Measurements from ENCODE around the gene CAPN14.
"Not testable (repeated sequence)": the region's sequence is repeated elsewhere in the genome, so short reads cannot be mapped to it uniquely, and the experiment has no call there.

Gene CAPN14

GRCh38 chr2:31189141-31189540, 28.2 kb downstream of the CAPN14 start:
- H4K91ac ChIP-seq (ENCODE audit: low read depth, low read length, poor library complexity): no peak overlapping the region
- H3K4me1 ChIP-seq (ENCODE audit: control insufficient read depth in 2 of 2, insufficient read depth in 1 of 2, low read depth in 1 of 2, low read length in 2 of 2): no peaks in the 10 kb centered on the region
- H2BK5ac ChIP-seq (ENCODE audit: low read length): no peak overlapping the region
- DNase-seq (ENCODE audit: low spot score): no peak
- H2BK12ac ChIP-seq (ENCODE audit: low read length): no peak overlapping the region
- H3K27me3 ChIP-seq (ENCODE audit: control insufficient read depth in 3 of 3, insufficient read depth in 3 of 3, low read depth in 1 of 3, low read length in 3 of 3): peaks cover 0 to 5% (median 0%) of the 10 kb centered on the region in 3 experiments
- H3K27ac ChIP-seq (replicated peaks; ENCODE audit: low read length): no peak overlapping the region
- no peak overlapping the region for H3K4me3 ChIP-seq (ENCODE audit: low read length in 2 of 2)
- H3K36me3 ChIP-seq (replicated peaks in 1 of 2; ENCODE audit: control insufficient read depth in 2 of 2, insufficient read depth in 2 of 2, low read length in 2 of 2): no peaks in the 10 kb centered on the region
- no peak overlapping the region for H3K4ac ChIP-seq (ENCODE audit: low read length)
- no peak overlapping the region for H3K9ac ChIP-seq (ENCODE audit: low read depth, low read length, poor library complexity)
- no peak overlapping the region for H3K23ac ChIP-seq (ENCODE audit: low read depth, low read length, poor library complexity)
- no peak overlapping the region for H2AFZ ChIP-seq (ENCODE audit: low read length)
- H2BK15ac ChIP-seq (ENCODE audit: low read length): no peak overlapping the region
- no peaks in the 10 kb centered on the region for H3K79me1 ChIP-seq (ENCODE audit: low read depth, low read length)
- H3K9me3 ChIP-seq (replicated peaks in 1 of 2; ENCODE audit: control insufficient read depth in 2 of 2, insufficient read depth in 1 of 2, low read depth in 1 of 2, low read length in 2 of 2): no peaks in the 10 kb centered on the region
- no peak overlapping the region for H2AK5ac ChIP-seq (ENCODE audit: low read depth, low read length)
- no peak overlapping the region for H3K4me2 ChIP-seq (ENCODE audit: insufficient read depth, low read length, poor library complexity, severe bottlenecking)
- WGBS, 2 donors (ENCODE audit: extremely low coverage in 2 of 2, insufficient read length in 2 of 2, insufficient replicate concordance in 1 of 2): no CpG with 5 or more reads among the region's 4 CpGs
- H3K18ac ChIP-seq (ENCODE audit: low read length): no peak overlapping the region
- H4K8ac ChIP-seq (ENCODE audit: low read depth, low read length): no peak overlapping the region
- no peak overlapping the region for H3K14ac ChIP-seq (ENCODE audit: low read length)
- no peak overlapping the region for H2BK120ac ChIP-seq (ENCODE audit: low read depth, low read length)

DNA sequence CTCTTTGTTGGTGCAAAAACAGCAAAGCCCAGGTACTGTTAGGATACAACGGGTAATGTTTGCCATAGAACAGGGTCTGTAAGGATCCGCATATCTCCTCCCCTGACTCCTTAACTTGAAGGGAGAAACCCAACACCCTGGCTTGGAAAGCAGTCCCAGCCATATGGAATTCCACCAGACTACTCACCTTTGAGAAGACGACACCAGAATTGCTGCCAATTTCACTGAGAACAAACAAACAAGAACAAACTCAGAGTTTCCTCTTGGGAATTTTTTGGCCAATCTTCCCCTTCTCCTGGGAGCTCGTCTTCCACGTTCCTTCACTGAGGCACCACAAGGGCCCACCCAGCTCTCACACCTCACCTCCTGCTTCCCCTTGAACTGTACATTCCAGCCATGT, 29.2 kb downstream of the CAPN14 start:
- no peak overlapping the region for H3K4ac ChIP-seq (ENCODE audit: low read length)
- no peak overlapping the region for H3K4me3 ChIP-seq (ENCODE audit: low read length in 2 of 2)
- H2AFZ ChIP-seq (ENCODE audit: low read length): no peak overlapping the region
- no CpG with 5 or more reads among the region's 5 CpGs for WGBS, 2 donors (ENCODE audit: extremely low coverage in 2 of 2, insufficient read length in 2 of 2, insufficient replicate concordance in 1 of 2)
- H3K27me3 ChIP-seq (ENCODE audit: control insufficient read depth in 3 of 3, insufficient read depth in 3 of 3, low read depth in 1 of 3, low read length in 3 of 3): peaks cover 0 to 3% (median 0%) of the 10 kb centered on the region in 3 experiments
- H3K9me3 ChIP-seq (replicated peaks in 1 of 2; ENCODE audit: control insufficient read depth in 2 of 2, insufficient read depth in 1 of 2, low read depth in 1 of 2, low read length in 2 of 2): no peaks in the 10 kb centered on the region
- no peak overlapping the region for H2BK5ac ChIP-seq (ENCODE audit: low read length)
- H4K91ac ChIP-seq (ENCODE audit: low read depth, low read length, poor library complexity): no peak overlapping the region
- no peaks in the 10 kb centered on the region for H3K79me1 ChIP-seq (ENCODE audit: low read depth, low read length)
- H3K4me1 ChIP-seq (ENCODE audit: control insufficient read depth in 2 of 2, insufficient read depth in 1 of 2, low read depth in 1 of 2, low read length in 2 of 2): no peaks in the 10 kb centered on the region
- no peak overlapping the region for H3K4me2 ChIP-seq (ENCODE audit: insufficient read depth, low read length, poor library complexity, severe bottlenecking)
- H3K36me3 ChIP-seq (replicated peaks in 1 of 2; ENCODE audit: control insufficient read depth in 2 of 2, insufficient read depth in 2 of 2, low read length in 2 of 2): no peaks in the 10 kb centered on the region
- H2AK5ac ChIP-seq (ENCODE audit: low read depth, low read length): no peak overlapping the region
- H3K9ac ChIP-seq (ENCODE audit: low read depth, low read length, poor library complexity): no peak overlapping the region
- H3K18ac ChIP-seq (ENCODE audit: low read length): no peak overlapping the region
- no peak overlapping the region for H3K27ac ChIP-seq (replicated peaks; ENCODE audit: low read length)
- no peak overlapping the region for H2BK120ac ChIP-seq (ENCODE audit: low read depth, low read length)
- no peak overlapping the region for H3K23ac ChIP-seq (ENCODE audit: low read depth, low read length, poor library complexity)
- no peak overlapping the region for H2BK12ac ChIP-seq (ENCODE audit: low read length)
- no peak for DNase-seq (ENCODE audit: low spot score)
- H4K8ac ChIP-seq (ENCODE audit: low read depth, low read length): no peak overlapping the region
- no peak overlapping the region for H2BK15ac ChIP-seq (ENCODE audit: low read length)
- no peak overlapping the region for H3K14ac ChIP-seq (ENCODE audit: low read length)

DNA sequence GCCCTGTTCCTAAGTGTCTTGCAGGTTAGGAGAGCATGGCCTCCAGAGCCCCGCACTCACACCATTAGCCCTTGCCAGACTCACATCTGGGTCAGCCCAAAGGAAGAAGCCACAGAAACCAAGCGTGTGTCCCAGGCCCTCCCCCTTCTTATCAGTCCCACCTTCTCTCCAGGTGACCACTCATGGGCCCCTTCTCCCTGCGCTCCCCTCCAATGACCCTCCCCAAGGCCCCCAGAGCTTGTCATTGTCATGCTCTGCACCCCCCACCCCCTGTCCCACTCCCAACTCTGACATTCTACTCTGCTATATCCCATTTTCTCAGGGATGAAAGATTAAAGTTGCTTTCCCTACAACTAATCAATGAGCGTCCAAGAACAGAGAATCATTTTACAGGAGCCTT, 30.1 kb downstream of the CAPN14 start:
- no peak overlapping the region for H3K27ac ChIP-seq (replicated peaks; ENCODE audit: low read length)
- H3K18ac ChIP-seq (ENCODE audit: low read length): no peak overlapping the region
- H3K4ac ChIP-seq (ENCODE audit: low read length): no peak overlapping the region
- H4K8ac ChIP-seq (ENCODE audit: low read depth, low read length): no peak overlapping the region
- peaks cover 0 to 3% (median 0%) of the 10 kb centered on the region in 3 experiments for H3K27me3 ChIP-seq (ENCODE audit: control insufficient read depth in 3 of 3, insufficient read depth in 3 of 3, low read depth in 1 of 3, low read length in 3 of 3)
- no peak overlapping the region for H2BK5ac ChIP-seq (ENCODE audit: low read length)
- DNase-seq (ENCODE audit: low spot score): no peak
- H2BK12ac ChIP-seq (ENCODE audit: low read length): no peak overlapping the region
- H2BK15ac ChIP-seq (ENCODE audit: low read length): no peak overlapping the region
- no peak overlapping the region for H3K23ac ChIP-seq (ENCODE audit: low read depth, low read length, poor library complexity)
- H3K36me3 ChIP-seq (replicated peaks in 1 of 2; ENCODE audit: control insufficient read depth in 2 of 2, insufficient read depth in 2 of 2, low read length in 2 of 2): no peaks in the 10 kb centered on the region
- H2AFZ ChIP-seq (ENCODE audit: low read length): no peak overlapping the region
- H3K4me3 ChIP-seq (ENCODE audit: low read length in 2 of 2): no peak overlapping the region
- no peaks in the 10 kb centered on the region for H3K4me1 ChIP-seq (ENCODE audit: control insufficient read depth in 2 of 2, insufficient read depth in 1 of 2, low read depth in 1 of 2, low read length in 2 of 2)
- no peak overlapping the region for H2AK5ac ChIP-seq (ENCODE audit: low read depth, low read length)
- H2BK120ac ChIP-seq (ENCODE audit: low read depth, low read length): no peak overlapping the region
- H4K91ac ChIP-seq (ENCODE audit: low read depth, low read length, poor library complexity): no peak overlapping the region
- H3K9me3 ChIP-seq (replicated peaks in 1 of 2; ENCODE audit: control insufficient read depth in 2 of 2, insufficient read depth in 1 of 2, low read depth in 1 of 2, low read length in 2 of 2): no peaks in the 10 kb centered on the region
- H3K9ac ChIP-seq (ENCODE audit: low read depth, low read length, poor library complexity): no peak overlapping the region
- H3K4me2 ChIP-seq (ENCODE audit: insufficient read depth, low read length, poor library complexity, severe bottlenecking): no peak overlapping the region
- WGBS, 2 donors (ENCODE audit: extremely low coverage in 2 of 2, insufficient read length in 2 of 2, insufficient replicate concordance in 1 of 2): no CpG with 5 or more reads among the region's 4 CpGs
- no peak overlapping the region for H3K14ac ChIP-seq (ENCODE audit: low read length)
- H3K79me1 ChIP-seq (ENCODE audit: low read depth, low read length): no peaks in the 10 kb centered on the region

DNA sequence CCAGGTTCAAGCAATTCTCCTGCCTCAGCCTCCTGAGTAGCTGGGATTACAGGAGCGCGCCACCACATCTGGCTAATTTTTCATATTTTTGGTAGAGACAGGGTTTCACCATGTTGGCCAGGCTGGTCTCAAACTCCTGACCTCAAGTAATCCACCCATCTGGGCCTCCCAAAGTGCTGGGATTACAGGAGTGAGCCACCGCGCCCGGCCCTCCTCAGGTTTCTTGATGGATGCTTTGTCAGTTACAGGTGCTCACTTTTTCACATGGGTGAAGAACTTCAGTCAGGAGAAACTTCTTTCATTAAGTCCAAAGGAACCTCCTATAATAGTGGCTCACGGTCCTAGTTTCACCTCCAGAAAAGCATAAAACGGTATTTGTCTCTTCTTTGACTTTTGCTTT, 33.3 kb downstream of the CAPN14 start:
- H2BK5ac ChIP-seq (ENCODE audit: low read length); H4K91ac ChIP-seq (ENCODE audit: low read depth, low read length, poor library complexity); H3K4me2 ChIP-seq (ENCODE audit: insufficient read depth, low read length, poor library complexity, severe bottlenecking); DNase-seq (ENCODE audit: low spot score); H3K9me3 ChIP-seq (replicated peaks in 1 of 2; ENCODE audit: control insufficient read depth in 2 of 2, insufficient read depth in 1 of 2, low read depth in 1 of 2, low read length in 2 of 2); H3K27me3 ChIP-seq (ENCODE audit: control insufficient read depth in 3 of 3, insufficient read depth in 3 of 3, low read depth in 1 of 3, low read length in 3 of 3); H3K18ac ChIP-seq (ENCODE audit: low read length); H2BK15ac ChIP-seq (ENCODE audit: low read length); H3K79me1 ChIP-seq (ENCODE audit: low read depth, low read length); H2AFZ ChIP-seq (ENCODE audit: low read length); H3K27ac ChIP-seq (replicated peaks; ENCODE audit: low read length); H3K14ac ChIP-seq (ENCODE audit: low read length); H2BK12ac ChIP-seq (ENCODE audit: low read length); H3K23ac ChIP-seq (ENCODE audit: low read depth, low read length, poor library complexity); H3K4ac ChIP-seq (ENCODE audit: low read length); H3K9ac ChIP-seq (ENCODE audit: low read depth, low read length, poor library complexity); H2AK5ac ChIP-seq (ENCODE audit: low read depth, low read length); H3K36me3 ChIP-seq (replicated peaks in 1 of 2; ENCODE audit: control insufficient read depth in 2 of 2, insufficient read depth in 2 of 2, low read length in 2 of 2); H2BK120ac ChIP-seq (ENCODE audit: low read depth, low read length); H3K4me3 ChIP-seq (ENCODE audit: low read length in 2 of 2); H4K8ac ChIP-seq (ENCODE audit: low read depth, low read length); H3K4me1 ChIP-seq (ENCODE audit: control insufficient read depth in 2 of 2, insufficient read depth in 1 of 2, low read depth in 1 of 2, low read length in 2 of 2): not testable (repeated sequence)
- no CpG with 5 or more reads among the region's 7 CpGs for WGBS, 2 donors (ENCODE audit: extremely low coverage in 2 of 2, insufficient read length in 2 of 2, insufficient replicate concordance in 1 of 2)
